Measurements from ENCODE around the gene KANSL1. TPM values are rescaled to one million over a fixed set of nuclear protein-coding genes. Genes with fewer than 3 reads are reported as not detected.

KANSL1 gene
- total RNA-seq, 2 experiments from 2014 or later, result 46.8 to 64.5 TPM

Other genes with a start within 250 kb of the KANSL1 start
- gene STH, start 194.2 kb downstream of the KANSL1 start, total RNA-seq, result not detected
- 1 to 10 TPM in 1 of 2 experiments, under 1 TPM in 1; 0.85 to 1.0 TPM for gene LRRC37A, start 101.7 kb upstream of the KANSL1 start, total RNA-seq
- gene ARL17B, start 168.3 kb upstream of the KANSL1 start, total RNA-seq, result 10 to 100 TPM; 22.6 to 27.6 TPM

All from activated CD4-positive, alpha-beta T cell treated with anti-CD3 and anti-CD28 coated beads for 36 hours (primary cell).